PFSK-1 (cell line): ENCODE data around the gene TNFRSF11A.

Experiments used
- POLR2AphosphoS5 ChIP-seq: IDR thresholded peaks from 2 replicates; pipeline ENCODE4 v1.6.1; 2012; ENCODE audit warnings: low read depth, mild to moderate bottlenecking, control low read depth, low read length, moderate library complexity
- REST ChIP-seq, 2 experiments: IDR thresholded peaks; 2 replicates each; pipeline versions ENCODE4 v1.6.1 to v1.8.0; 2011 to 2012; ENCODE audit warnings: low read depth in 2 of 2, low read length in 2 of 2, control low read depth in 1 of 2, inconsistent platforms in 1 of 2, mild to moderate bottlenecking in 1 of 2, moderate library complexity in 1 of 2; ENCODE audit not compliant: insufficient read depth in 1 of 2
- TAF1 ChIP-seq: IDR thresholded peaks from 2 replicates; pipeline ENCODE4 v1.6.1; 2012; ENCODE audit warnings: low read length, control low read depth, borderline replicate concordance; ENCODE audit not compliant: insufficient read depth

- TF ChIP-seq TAF1: no peak
- no peak for TF ChIP-seq POLR2AphosphoS5
- no peak for TF ChIP-seq REST (IDR thresholded peaks at IDR 0.05; ENCODE audit: insufficient read depth in 1 of 2, low read depth in 2 of 2, low read length in 2 of 2)
These were observed 62.1 kb downstream of the TNFRSF11A start for GRCh38 chr18:62387257-62387656.
